SU-DHL-6 (cell line): Measurements from ENCODE around the gene YIPF2.

ENCODE experiments used
- H2AFZ ChIP-seq: fragments of 200-600 bp; sonication (generic); 2 replicates; pipeline ENCODE4 v1.6.1; 2014; ENCODE audit warnings: low read depth, mild to moderate bottlenecking, moderate library complexity, mixed read lengths, antibody characterized with exemption, low read length; ENCODE audit not compliant: severe bottlenecking
- H3F3A ChIP-seq: fragments of 200-600 bp; shearing (Covaris generic); 2 replicates; pipeline ENCODE4 v1.6.0; 2016; ENCODE audit warnings: antibody characterized with exemption, mild to moderate bottlenecking; ENCODE audit not compliant: insufficient read depth
- H3K27ac ChIP-seq: fragments of 200-600 bp; sonication (generic); 2 replicates; pipeline ENCODE4 v1.5.1; 2016; ENCODE audit warnings: low read depth, mild to moderate bottlenecking, low read length, moderate library complexity, mixed read lengths
- H3K27me3 ChIP-seq: fragments of 200-600 bp; sonication (generic), shearing (Covaris generic); 2 replicates; pipeline ENCODE4 v1.6.0; 2014; ENCODE audit warnings: mild to moderate bottlenecking, low read length
- H3K36me3 ChIP-seq: fragments of 200-600 bp; sonication (generic); 2 replicates; pipeline ENCODE4 v1.6.1; 2014; ENCODE audit warnings: mild to moderate bottlenecking, low read length, mixed read lengths
- H3K4me2 ChIP-seq: fragments of 300-600, 200-600 bp; shearing (Covaris generic), sonication (generic); 2 replicates; pipeline ENCODE4 v1.6.0; 2014; ENCODE audit warnings: low read length, low read depth, mild to moderate bottlenecking; ENCODE audit not compliant: poor library complexity, severe bottlenecking
- H3K4me3 ChIP-seq: fragments of 200-600 bp; sonication (generic); 2 replicates; pipeline ENCODE4 v1.5.1; 2014; ENCODE audit warnings: antibody characterized with exemption, low read length, mild to moderate bottlenecking, mixed read lengths; ENCODE audit not compliant: insufficient read depth, poor library complexity, severe bottlenecking
- H3K79me2 ChIP-seq: fragments of 200-600 bp; sonication (generic); 2 replicates; pipeline ENCODE4 v1.6.1; 2014; ENCODE audit warnings: mild to moderate bottlenecking, low read length, moderate library complexity; ENCODE audit not compliant: insufficient read depth
- H3K9ac ChIP-seq: fragments of 200-600 bp; sonication (generic); 2 replicates; pipeline ENCODE4 v1.7.0; 2014; ENCODE audit warnings: mild to moderate bottlenecking, low read length
- H3K9me2 ChIP-seq: fragments of 200-600 bp; sonication (generic); replicated peaks from 2 replicates; pipeline ENCODE4 v1.6.1; 2014; ENCODE audit warnings: low read length; ENCODE audit not compliant: insufficient read depth
- H3K9me3 ChIP-seq: fragments of 200-600 bp; sonication (generic); 2 replicates; pipeline ENCODE4 v1.6.1; 2014; ENCODE audit warnings: low read length, mixed read lengths; ENCODE audit not compliant: insufficient read depth
- H4K20me1 ChIP-seq: fragments of 200-600 bp; sonication (generic); 2 replicates; pipeline ENCODE4 v1.6.1; 2014; ENCODE audit warnings: low read depth, mild to moderate bottlenecking, antibody characterized with exemption, low read length, moderate library complexity, mixed read lengths
- CTCF ChIP-seq: fragments of 200-600 bp; sonication (generic); IDR thresholded peaks from one replicate; pipeline ENCODE4 v1.5.1; 2017; ENCODE audit warnings: antibody characterized with exemption, mild to moderate bottlenecking, low read length, moderate library complexity; ENCODE audit not compliant: insufficient read depth, poor library complexity, severe bottlenecking
- EZH2phosphoT487 ChIP-seq: fragments of 200-600 bp; sonication (generic), shearing (Covaris generic); conservative IDR thresholded peaks from 2 replicates; pipeline ENCODE4 v1.6.1; 2018; ENCODE audit warnings: mild to moderate bottlenecking, antibody characterized with exemption, low read length, moderate library complexity, mixed read lengths

Gene YIPF2

GRCh38 chr19:10876459-10877240 lies 51.8 kb downstream of the YIPF2 start:
- no peak for TF ChIP-seq EZH2phosphoT487
- TF ChIP-seq CTCF: no peak
- peak overlapping the region; percentile 26 for H3K4me2 ChIP-seq
- H3K27ac ChIP-seq: peak overlapping the region; percentile 47
- no peaks in the 10 kb centered on the region for H3K9me3 ChIP-seq
- H3K9me2 ChIP-seq: no peaks in the 10 kb centered on the region
- H3K36me3 ChIP-seq: no peaks in the 10 kb centered on the region
- H3K79me2 ChIP-seq: peaks cover 86% of the 10 kb centered on the region
- no peak overlapping the region for H3K4me3 ChIP-seq
- no peak overlapping the region for H2AFZ ChIP-seq
- peaks cover 16% of the 10 kb centered on the region for H3F3A ChIP-seq
- no peaks in the 10 kb centered on the region for H3K27me3 ChIP-seq
- H4K20me1 ChIP-seq: no peaks in the 10 kb centered on the region
- H3K9ac ChIP-seq: peak overlapping the region; percentile 7; the same call in 1 of the 2 replicates

GRCh38 chr19:10874024-10874423 lies 54.4 kb downstream of the YIPF2 start:
- H3K9me3 ChIP-seq: no peaks in the 10 kb centered on the region
- no peaks in the 10 kb centered on the region for H3K9me2 ChIP-seq
- no peaks in the 10 kb centered on the region for H3K27me3 ChIP-seq
- no peak overlapping the region; the same call in 1 of the 2 replicates for H3K27ac ChIP-seq
- H4K20me1 ChIP-seq: no peaks in the 10 kb centered on the region
- H3K79me2 ChIP-seq: peaks cover 60% of the 10 kb centered on the region
- H3K36me3 ChIP-seq: no peaks in the 10 kb centered on the region
- no peak for TF ChIP-seq EZH2phosphoT487
- TF ChIP-seq CTCF: no peak
- H2AFZ ChIP-seq: no peak overlapping the region
- peaks cover 16% of the 10 kb centered on the region for H3F3A ChIP-seq
- H3K4me3 ChIP-seq: no peak overlapping the region
- no peak overlapping the region for H3K9ac ChIP-seq
- peak overlapping the region; percentile 19 for H3K4me2 ChIP-seq

- TF ChIP-seq EZH2phosphoT487: no peak
- TF ChIP-seq CTCF: no peak
- peak overlapping the region; percentile 99 for H3K9ac ChIP-seq
- H2AFZ ChIP-seq: no peak overlapping the region
- H4K20me1 ChIP-seq: no peaks in the 10 kb centered on the region
- no peaks in the 10 kb centered on the region for H3K9me2 ChIP-seq
- H3F3A ChIP-seq: peaks cover 10% of the 10 kb centered on the region
- H3K36me3 ChIP-seq: no peaks in the 10 kb centered on the region
- H3K27me3 ChIP-seq: no peaks in the 10 kb centered on the region
- peak overlapping the region; percentile 98 for H3K4me3 ChIP-seq
- H3K27ac ChIP-seq: peak overlapping the region; percentile 71
- H3K4me2 ChIP-seq: peak overlapping the region; percentile 93
- no peaks in the 10 kb centered on the region for H3K9me3 ChIP-seq
- peaks cover 47% of the 10 kb centered on the region for H3K79me2 ChIP-seq
Measured at GRCh38 chr19:10872546-10873107, 55.8 kb downstream of the YIPF2 start.
